GM23338 (cell line): ENCODE data around the gene ZNF385B.

Experiments used
- CREB1 ChIP-seq: fragments of 250-450 bp; sonication (Bioruptor Pico); IDR thresholded peaks from 2 replicates; pipeline ENCODE4 v1.5.0; 2020; ENCODE audit warnings: low read depth, mild to moderate bottlenecking, moderate library complexity
- EZH2 ChIP-seq: fragments of 200-600 bp; sonication (generic); IDR thresholded peaks from one replicate; pipeline ENCODE4 v1.8.0; 2017; ENCODE audit warnings: antibody characterized with exemption, mild to moderate bottlenecking, low read depth; ENCODE audit not compliant: unreplicated experiment
- EZH2phosphoT487 ChIP-seq: fragments of 200-600 bp; sonication (generic); IDR thresholded peaks from one replicate; pipeline ENCODE4 v1.8.1; 2018; ENCODE audit warnings: antibody characterized with exemption; ENCODE audit not compliant: unreplicated experiment
- POLR2AphosphoS5 ChIP-seq: IDR thresholded peaks from 2 replicates; pipeline ENCODE4 v1.6.1; 2016; ENCODE audit warnings: antibody characterized with exemption, low read depth
- STAT1 ChIP-seq: IDR thresholded peaks from one replicate; pipeline ENCODE4 v1.6.1; 2016; ENCODE audit warnings: antibody characterized with exemption; ENCODE audit not compliant: unreplicated experiment
- TF ChIP-seq, protein P1 (sequence below), 2 experiments: fragments of 200-600 bp in 1 of 2; sonication (generic) in 1 of 2; conservative IDR thresholded peaks; 2 replicates each; pipeline versions ENCODE4 v1.5.1 to v1.6.1; 2016 to 2017; ENCODE audit warnings: antibody characterized with exemption in 2 of 2, low read depth in 2 of 2, mild to moderate bottlenecking in 2 of 2, moderate library complexity in 1 of 2
- TF ChIP-seq, protein P2 (sequence below): IDR thresholded peaks from one replicate; pipeline ENCODE4 v1.6.1; 2018; ENCODE audit warnings: antibody characterized with exemption; ENCODE audit not compliant: unreplicated experiment
- TF ChIP-seq, protein P3 (sequence below): fragments of 250-450 bp; sonication (Bioruptor Pico); IDR thresholded peaks from 2 replicates; pipeline ENCODE4 v1.5.0; 2020; ENCODE audit warnings: mild to moderate bottlenecking, moderate library complexity

DNA sequence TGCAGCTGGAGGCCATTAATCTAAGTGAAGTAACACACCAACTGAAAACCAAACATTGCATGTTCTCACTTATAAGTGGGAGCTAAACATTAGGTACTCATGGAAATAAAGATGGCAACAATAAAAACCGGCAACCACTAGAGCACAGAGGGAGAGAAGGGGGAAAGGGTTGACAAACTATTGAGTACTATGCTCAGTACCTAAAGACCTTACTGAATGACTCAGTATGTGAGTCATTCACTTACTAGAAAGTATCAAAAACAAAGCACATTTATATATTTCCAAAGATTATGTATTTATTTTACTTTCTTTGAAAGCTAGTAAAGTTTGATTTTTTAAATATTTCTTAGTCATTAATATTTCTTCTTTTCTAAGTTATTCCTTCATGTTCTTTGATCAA, 48.9 kb downstream of the ZNF385B start:
- TF ChIP-seq CREB1 (CRISPR knock-in tag) (no peak), EZH2 (no peak), EZH2phosphoT487 (no peak), POLR2AphosphoS5 (no peak), STAT1 (no peak)
- TF ChIP-seq, protein P1, sequence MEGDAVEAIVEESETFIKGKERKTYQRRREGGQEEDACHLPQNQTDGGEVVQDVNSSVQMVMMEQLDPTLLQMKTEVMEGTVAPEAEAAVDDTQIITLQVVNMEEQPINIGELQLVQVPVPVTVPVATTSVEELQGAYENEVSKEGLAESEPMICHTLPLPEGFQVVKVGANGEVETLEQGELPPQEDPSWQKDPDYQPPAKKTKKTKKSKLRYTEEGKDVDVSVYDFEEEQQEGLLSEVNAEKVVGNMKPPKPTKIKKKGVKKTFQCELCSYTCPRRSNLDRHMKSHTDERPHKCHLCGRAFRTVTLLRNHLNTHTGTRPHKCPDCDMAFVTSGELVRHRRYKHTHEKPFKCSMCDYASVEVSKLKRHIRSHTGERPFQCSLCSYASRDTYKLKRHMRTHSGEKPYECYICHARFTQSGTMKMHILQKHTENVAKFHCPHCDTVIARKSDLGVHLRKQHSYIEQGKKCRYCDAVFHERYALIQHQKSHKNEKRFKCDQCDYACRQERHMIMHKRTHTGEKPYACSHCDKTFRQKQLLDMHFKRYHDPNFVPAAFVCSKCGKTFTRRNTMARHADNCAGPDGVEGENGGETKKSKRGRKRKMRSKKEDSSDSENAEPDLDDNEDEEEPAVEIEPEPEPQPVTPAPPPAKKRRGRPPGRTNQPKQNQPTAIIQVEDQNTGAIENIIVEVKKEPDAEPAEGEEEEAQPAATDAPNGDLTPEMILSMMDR (conservative IDR thresholded peaks at IDR 0.05; ENCODE audit: low read depth in 2 of 2): no peak
- TF ChIP-seq, protein P2, sequence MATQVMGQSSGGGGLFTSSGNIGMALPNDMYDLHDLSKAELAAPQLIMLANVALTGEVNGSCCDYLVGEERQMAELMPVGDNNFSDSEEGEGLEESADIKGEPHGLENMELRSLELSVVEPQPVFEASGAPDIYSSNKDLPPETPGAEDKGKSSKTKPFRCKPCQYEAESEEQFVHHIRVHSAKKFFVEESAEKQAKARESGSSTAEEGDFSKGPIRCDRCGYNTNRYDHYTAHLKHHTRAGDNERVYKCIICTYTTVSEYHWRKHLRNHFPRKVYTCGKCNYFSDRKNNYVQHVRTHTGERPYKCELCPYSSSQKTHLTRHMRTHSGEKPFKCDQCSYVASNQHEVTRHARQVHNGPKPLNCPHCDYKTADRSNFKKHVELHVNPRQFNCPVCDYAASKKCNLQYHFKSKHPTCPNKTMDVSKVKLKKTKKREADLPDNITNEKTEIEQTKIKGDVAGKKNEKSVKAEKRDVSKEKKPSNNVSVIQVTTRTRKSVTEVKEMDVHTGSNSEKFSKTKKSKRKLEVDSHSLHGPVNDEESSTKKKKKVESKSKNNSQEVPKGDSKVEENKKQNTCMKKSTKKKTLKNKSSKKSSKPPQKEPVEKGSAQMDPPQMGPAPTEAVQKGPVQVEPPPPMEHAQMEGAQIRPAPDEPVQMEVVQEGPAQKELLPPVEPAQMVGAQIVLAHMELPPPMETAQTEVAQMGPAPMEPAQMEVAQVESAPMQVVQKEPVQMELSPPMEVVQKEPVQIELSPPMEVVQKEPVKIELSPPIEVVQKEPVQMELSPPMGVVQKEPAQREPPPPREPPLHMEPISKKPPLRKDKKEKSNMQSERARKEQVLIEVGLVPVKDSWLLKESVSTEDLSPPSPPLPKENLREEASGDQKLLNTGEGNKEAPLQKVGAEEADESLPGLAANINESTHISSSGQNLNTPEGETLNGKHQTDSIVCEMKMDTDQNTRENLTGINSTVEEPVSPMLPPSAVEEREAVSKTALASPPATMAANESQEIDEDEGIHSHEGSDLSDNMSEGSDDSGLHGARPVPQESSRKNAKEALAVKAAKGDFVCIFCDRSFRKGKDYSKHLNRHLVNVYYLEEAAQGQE: no peak
- TF ChIP-seq, protein P3, sequence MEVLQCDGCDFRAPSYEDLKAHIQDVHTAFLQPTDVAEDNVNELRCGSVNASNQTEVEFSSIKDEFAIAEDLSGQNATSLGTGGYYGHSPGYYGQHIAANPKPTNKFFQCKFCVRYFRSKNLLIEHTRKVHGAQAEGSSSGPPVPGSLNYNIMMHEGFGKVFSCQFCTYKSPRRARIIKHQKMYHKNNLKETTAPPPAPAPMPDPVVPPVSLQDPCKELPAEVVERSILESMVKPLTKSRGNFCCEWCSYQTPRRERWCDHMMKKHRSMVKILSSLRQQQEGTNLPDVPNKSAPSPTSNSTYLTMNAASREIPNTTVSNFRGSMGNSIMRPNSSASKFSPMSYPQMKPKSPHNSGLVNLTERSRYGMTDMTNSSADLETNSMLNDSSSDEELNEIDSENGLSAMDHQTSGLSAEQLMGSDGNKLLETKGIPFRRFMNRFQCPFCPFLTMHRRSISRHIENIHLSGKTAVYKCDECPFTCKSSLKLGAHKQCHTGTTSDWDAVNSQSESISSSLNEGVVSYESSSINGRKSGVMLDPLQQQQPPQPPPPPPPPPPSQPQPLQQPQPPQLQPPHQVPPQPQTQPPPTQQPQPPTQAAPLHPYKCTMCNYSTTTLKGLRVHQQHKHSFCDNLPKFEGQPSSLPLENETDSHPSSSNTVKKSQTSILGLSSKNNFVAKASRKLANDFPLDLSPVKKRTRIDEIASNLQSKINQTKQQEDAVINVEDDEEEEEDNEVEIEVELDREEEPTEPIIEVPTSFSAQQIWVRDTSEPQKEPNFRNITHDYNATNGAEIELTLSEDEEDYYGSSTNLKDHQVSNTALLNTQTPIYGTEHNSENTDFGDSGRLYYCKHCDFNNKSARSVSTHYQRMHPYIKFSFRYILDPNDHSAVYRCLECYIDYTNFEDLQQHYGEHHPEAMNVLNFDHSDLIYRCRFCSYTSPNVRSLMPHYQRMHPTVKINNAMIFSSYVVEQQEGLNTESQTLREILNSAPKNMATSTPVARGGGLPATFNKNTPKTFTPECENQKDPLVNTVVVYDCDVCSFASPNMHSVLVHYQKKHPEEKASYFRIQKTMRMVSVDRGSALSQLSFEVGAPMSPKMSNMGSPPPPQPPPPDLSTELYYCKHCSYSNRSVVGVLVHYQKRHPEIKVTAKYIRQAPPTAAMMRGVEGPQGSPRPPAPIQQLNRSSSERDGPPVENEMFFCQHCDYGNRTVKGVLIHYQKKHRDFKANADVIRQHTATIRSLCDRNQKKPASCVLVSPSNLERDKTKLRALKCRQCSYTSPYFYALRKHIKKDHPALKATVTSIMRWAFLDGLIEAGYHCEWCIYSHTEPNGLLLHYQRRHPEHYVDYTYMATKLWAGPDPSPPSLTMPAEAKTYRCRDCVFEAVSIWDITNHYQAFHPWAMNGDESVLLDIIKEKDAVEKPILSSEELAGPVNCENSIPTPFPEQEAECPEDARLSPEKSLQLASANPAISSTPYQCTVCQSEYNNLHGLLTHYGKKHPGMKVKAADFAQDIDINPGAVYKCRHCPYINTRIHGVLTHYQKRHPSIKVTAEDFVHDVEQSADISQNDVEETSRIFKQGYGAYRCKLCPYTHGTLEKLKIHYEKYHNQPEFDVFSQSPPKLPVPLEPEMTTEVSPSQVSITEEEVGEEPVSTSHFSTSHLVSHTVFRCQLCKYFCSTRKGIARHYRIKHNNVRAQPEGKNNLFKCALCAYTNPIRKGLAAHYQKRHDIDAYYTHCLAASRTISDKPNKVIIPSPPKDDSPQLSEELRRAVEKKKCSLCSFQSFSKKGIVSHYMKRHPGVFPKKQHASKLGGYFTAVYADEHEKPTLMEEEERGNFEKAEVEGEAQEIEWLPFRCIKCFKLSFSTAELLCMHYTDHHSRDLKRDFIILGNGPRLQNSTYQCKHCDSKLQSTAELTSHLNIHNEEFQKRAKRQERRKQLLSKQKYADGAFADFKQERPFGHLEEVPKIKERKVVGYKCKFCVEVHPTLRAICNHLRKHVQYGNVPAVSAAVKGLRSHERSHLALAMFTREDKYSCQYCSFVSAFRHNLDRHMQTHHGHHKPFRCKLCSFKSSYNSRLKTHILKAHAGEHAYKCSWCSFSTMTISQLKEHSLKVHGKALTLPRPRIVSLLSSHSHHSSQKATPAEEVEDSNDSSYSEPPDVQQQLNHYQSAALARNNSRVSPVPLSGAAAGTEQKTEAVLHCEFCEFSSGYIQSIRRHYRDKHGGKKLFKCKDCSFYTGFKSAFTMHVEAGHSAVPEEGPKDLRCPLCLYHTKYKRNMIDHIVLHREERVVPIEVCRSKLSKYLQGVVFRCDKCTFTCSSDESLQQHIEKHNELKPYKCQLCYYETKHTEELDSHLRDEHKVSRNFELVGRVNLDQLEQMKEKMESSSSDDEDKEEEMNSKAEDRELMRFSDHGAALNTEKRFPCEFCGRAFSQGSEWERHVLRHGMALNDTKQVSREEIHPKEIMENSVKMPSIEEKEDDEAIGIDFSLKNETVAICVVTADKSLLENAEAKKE (CRISPR knock-in tag): no peak
